Uterus (tissue), 4 donors: ENCODE data around the gene NLN. TPM values are rescaled to one million over a fixed set of nuclear protein-coding genes. Genes with fewer than 3 reads are reported as not detected.

Source experiments
- DNase-seq, 2 donors: peaks; one replicate each; pipeline ENCODE4 v3.0.0-alpha.2; 2019 to 2020
- H3K27ac ChIP-seq, 2 donors: fragments of 200-600 bp; sonication (generic); 1 replicate in 1 of 2; 2 replicates in 1 of 2; pipeline ENCODE4 v1.5.1; 2016 to 2018
- H3K27me3 ChIP-seq, 2 donors: fragments of 200-600 bp; sonication (generic); one replicate each; pipeline ENCODE4 v1.5.1; 2018 to 2019; ENCODE audit warnings: control low read depth in 1 of 2
- H3K36me3 ChIP-seq, 2 donors: fragments of 200-600 bp; sonication (generic); one replicate each; pipeline ENCODE4 v1.5.1; 2019; ENCODE audit warnings: control low read depth in 1 of 2
- H3K4me1 ChIP-seq, 2 donors: fragments of 200-600 bp; sonication (generic); one replicate each; pipeline ENCODE4 v1.5.1; 2018 to 2019; ENCODE audit warnings: control low read depth in 1 of 2
- H3K4me3 ChIP-seq, 2 donors: fragments of 200-600 bp; sonication (generic); 1 replicate in 1 of 2; 2 replicates in 1 of 2; pipeline ENCODE4 v1.5.1; 2018 to 2019; ENCODE audit warnings: mild to moderate bottlenecking in 1 of 2
- H3K9me3 ChIP-seq, 2 donors: fragments of 200-600 bp; sonication (generic); one replicate each; pipeline ENCODE4 v1.5.1; 2019; ENCODE audit warnings: control low read depth in 1 of 2
- POLR2A ChIP-seq, 2 donors: fragments of 450-650 bp; IDR thresholded peaks; one replicate each; pipeline ENCODE4 v1.6.1; 2016; ENCODE audit warnings: antibody characterized with exemption in 2 of 2, mild to moderate bottlenecking in 1 of 2, moderate library complexity in 1 of 2
- intact Hi-C: fragments of 100-400 bp; cut with DNase I; formaldehyde crosslinking; loops from one replicate; pipeline ENCODE4 v1.15.1; 2023; ENCODE audit warnings: low total_unique reads
- total RNA-seq, 4 donors: library from RNA; depleted of rRNA in 3 of 4; stranded (reverse); fragments of >200 nt in 3 of 4; gene quantifications; one replicate each; pipeline versions ENCODE4 v1.1.0 to v1.2.4, GENCODE V29; 2014 to 2023
- TF ChIP-seq, protein P1 (sequence below), 4 experiments: fragments of 200-600 bp in 2 of 4; fragments of 450-650 bp in 2 of 4; sonication (generic) in 2 of 4; IDR thresholded peaks; one replicate each; pipeline ENCODE4 v1.5.1; 2016 to 2019; ENCODE audit warnings: antibody characterized with exemption in 4 of 4, mild to moderate bottlenecking in 2 of 4, moderate library complexity in 1 of 4
- donor health status: DM: yes; HTN: yes; CAD: no.

The NLN gene
- total RNA-seq, 4 donors from 2014 or later: 4.4 to 34.9 (median 9.8) TPM

DNA sequence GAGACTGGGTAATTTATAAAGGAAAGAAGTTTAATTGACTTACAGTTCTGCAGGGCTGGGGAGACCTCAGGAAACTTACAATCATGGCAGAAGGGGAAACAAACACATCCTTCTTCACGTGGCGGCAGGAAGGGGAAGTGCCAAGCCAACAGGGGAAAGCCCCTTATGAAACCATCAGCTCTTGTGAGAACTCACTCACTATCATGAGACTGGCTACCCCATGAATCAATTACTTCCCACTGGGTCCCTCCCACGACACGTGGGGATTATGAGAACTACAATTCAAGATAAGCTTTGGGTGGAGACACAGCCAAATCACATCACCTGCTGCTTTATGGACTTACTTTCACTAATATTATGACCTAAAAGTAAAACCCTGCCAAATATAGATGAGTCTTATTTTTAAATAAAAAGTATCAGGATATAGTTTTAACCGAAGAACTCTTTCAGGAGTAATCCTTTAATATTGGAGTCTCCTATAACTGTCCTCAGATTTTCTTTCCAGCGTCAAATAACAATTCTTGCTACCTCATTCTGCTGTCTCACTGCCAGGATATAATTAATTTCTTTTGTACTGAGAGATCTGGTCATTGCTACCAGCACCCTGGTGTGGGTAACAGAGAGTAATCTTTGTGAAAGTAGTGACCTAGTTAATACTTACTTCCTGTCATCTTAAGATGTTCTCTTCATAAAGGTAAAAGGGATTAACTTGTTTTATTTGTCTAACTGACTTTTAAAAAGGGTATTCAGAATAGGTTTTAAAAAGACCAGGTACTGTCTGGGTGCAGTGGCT is 68.6 kb downstream of the NLN start:
- Histone ChIP-seq H3K36me3 (no peaks in the 10 kb centered on the region), H3K4me3 (no peak overlapping the region), H3K4me1 (no peaks in the 10 kb centered on the region), H3K27ac (no peak overlapping the region), H3K27me3 (no peaks in the 10 kb centered on the region), H3K9me3 (no peaks in the 10 kb centered on the region)
- TF ChIP-seq, protein P1, sequence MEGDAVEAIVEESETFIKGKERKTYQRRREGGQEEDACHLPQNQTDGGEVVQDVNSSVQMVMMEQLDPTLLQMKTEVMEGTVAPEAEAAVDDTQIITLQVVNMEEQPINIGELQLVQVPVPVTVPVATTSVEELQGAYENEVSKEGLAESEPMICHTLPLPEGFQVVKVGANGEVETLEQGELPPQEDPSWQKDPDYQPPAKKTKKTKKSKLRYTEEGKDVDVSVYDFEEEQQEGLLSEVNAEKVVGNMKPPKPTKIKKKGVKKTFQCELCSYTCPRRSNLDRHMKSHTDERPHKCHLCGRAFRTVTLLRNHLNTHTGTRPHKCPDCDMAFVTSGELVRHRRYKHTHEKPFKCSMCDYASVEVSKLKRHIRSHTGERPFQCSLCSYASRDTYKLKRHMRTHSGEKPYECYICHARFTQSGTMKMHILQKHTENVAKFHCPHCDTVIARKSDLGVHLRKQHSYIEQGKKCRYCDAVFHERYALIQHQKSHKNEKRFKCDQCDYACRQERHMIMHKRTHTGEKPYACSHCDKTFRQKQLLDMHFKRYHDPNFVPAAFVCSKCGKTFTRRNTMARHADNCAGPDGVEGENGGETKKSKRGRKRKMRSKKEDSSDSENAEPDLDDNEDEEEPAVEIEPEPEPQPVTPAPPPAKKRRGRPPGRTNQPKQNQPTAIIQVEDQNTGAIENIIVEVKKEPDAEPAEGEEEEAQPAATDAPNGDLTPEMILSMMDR (IDR thresholded peaks at IDR 0.05): no peak
- TF ChIP-seq POLR2A (IDR thresholded peaks at IDR 0.05): no peak
- DNase-seq: no peak
- intact Hi-C loops: no loop called here

DNA sequence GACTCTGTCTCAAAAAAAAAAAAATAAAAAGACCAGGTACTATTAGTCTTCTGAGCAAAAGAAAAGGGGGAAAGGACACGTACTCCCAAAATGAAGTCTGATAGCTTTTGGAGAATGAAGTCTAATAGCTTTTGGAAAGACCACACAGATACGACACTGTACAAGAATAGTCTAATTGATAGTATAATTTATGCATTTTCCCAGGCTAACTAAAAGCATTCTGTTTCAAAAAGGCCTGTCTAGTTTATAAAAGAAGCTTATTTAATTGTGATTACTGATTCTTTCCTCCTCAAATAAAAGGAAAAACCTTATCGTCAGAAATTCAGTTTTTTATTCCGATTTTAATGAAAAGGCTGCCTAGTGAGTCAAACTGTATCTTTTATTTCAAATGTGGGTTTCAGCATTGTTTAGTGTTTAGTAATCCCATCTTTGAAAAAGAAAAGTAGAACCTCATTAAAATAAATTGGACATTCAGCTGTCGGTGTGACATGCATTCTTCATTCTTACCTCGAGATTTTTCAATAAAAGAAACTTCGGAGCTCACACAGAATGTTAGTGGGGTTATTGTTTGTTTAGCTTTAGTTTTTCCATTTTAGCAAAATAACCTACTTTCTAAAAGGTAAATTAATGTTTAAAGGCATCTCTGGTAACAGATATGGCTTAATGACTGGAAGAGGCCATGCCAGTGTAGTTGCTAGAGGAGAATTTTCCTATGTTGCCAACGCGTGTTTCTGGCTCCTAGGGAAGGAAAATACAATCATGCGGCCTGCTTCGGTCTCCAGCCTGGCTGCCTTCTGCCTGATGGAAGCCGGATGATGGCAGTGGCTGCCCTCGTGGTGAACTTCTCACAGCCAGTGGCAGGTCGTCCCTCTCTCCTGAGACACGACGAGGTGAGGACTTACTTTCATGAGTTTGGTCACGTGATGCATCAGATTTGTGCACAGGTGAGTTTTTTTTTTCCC is 70.0 kb downstream of the NLN start:
- Histone ChIP-seq H3K27ac (no peak overlapping the region), H3K4me3 (no peak overlapping the region), H3K9me3 (no peaks in the 10 kb centered on the region), H3K27me3 (no peaks in the 10 kb centered on the region), H3K36me3 (no peaks in the 10 kb centered on the region), H3K4me1 (no peaks in the 10 kb centered on the region)
- TF ChIP-seq, protein P1 (IDR thresholded peaks at IDR 0.05): no peak
- TF ChIP-seq POLR2A (IDR thresholded peaks at IDR 0.05): no peak
- no peak for DNase-seq
- intact Hi-C loops: no loop called here

DNA sequence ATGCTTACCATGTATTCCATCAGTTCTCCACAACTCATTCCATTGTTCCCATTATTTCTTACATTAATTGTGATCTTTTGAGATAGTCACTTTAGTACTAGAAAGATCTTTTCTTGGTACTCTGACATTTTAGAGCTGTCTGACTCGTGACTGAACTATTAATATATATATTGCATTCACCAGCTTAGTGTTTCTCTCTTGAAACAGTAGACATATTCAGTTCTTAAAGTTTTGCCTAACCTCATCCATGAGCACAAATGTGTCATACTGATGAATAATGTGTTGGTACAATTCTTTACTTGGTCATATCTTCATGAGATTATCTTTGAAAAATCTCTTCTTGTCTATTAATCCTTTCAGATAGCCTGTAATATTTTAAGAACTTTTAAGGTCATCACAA is 74.3 kb downstream of the NLN start:
- DNase-seq: no peak
- Histone ChIP-seq H3K4me1 (no peaks in the 10 kb centered on the region), H3K4me3 (no peak overlapping the region), H3K9me3 (no peaks in the 10 kb centered on the region), H3K27ac (no peak overlapping the region), H3K36me3 (no peaks in the 10 kb centered on the region), H3K27me3 (no peaks in the 10 kb centered on the region)
- TF ChIP-seq, protein P1 (IDR thresholded peaks at IDR 0.05): no peak
- TF ChIP-seq POLR2A (IDR thresholded peaks at IDR 0.05): no peak
- intact Hi-C loops: no loop called here

DNA sequence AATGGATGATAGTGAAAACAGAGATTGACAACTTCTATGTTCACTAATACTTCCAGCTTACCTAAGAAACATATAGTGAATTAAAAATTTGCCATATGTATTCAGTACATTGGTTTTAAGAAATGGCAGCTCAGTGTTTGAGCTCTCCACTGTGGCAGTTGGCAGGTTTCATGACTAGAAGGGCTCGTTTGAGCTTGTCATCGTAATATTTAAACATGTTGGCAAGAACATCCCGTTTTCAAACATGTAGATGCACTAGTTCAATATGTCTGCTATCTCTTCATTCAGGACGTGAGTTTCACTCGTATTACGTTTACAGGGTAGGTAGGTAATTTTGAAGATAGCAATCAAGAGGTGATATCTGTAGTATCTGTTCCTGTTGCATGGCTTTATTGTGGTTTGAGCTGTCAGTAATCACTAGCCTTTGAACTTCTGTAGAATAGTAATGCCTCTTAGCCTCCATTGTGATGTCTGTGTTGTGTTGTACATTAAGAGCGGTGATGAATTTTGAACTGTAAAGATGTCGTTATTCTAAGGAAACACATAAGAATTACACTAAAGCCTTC is 74.8 kb downstream of the NLN start:
- no peaks in the 10 kb centered on the region for H3K9me3 ChIP-seq
- H3K27ac ChIP-seq: no peak overlapping the region
- H3K27me3 ChIP-seq: no peaks in the 10 kb centered on the region
- H3K4me1 ChIP-seq: no peaks in the 10 kb centered on the region
- no peak for DNase-seq
- intact Hi-C loops: no loop called here
- TF ChIP-seq, protein P1 (IDR thresholded peaks at IDR 0.05): no peak
- TF ChIP-seq POLR2A (IDR thresholded peaks at IDR 0.05): no peak
- no peak overlapping the region for H3K4me3 ChIP-seq
- no peaks in the 10 kb centered on the region for H3K36me3 ChIP-seq
